BLaER1 (cell line): ENCODE measurements around the gene FALEC.

Experiments
- H3K27ac ChIP-seq: shearing (Covaris generic); formaldehyde crosslinking; 2 replicates; pipeline ENCODE4 v1.8.1; 2022
- H3K27me3 ChIP-seq: shearing (Covaris generic); formaldehyde crosslinking; 2 replicates; pipeline ENCODE4 v1.8.1; 2022
- H3K36me3 ChIP-seq: shearing (Covaris generic); formaldehyde crosslinking; 2 replicates; pipeline ENCODE4 v1.8.1; 2022
- H3K4me1 ChIP-seq: shearing (Covaris generic); formaldehyde crosslinking; 2 replicates; pipeline ENCODE4 v1.8.1; 2022
- H3K4me2 ChIP-seq: shearing (Covaris generic); formaldehyde crosslinking; 2 replicates; pipeline ENCODE4 v1.8.1; 2022
- H3K4me3 ChIP-seq: shearing (Covaris generic); formaldehyde crosslinking; 2 replicates; pipeline ENCODE4 v1.8.1; 2022
- H3K9ac ChIP-seq: shearing (Covaris generic); formaldehyde crosslinking; 2 replicates; pipeline ENCODE4 v1.8.1; 2022
- H3K9me3 ChIP-seq: shearing (Covaris generic); formaldehyde crosslinking; 2 replicates; pipeline ENCODE4 v1.8.1; 2022
- H4K20me1 ChIP-seq: shearing (Covaris generic); formaldehyde crosslinking; 2 replicates; pipeline ENCODE4 v1.8.1; 2022
- Cebpa-rat ChIP-seq: shearing (Covaris generic); IDR thresholded peaks from 2 replicates; pipeline ENCODE4 v1.8.1; 2022

Gene FALEC

GRCh38 chr1:150555971-150556865 lies 40.7 kb downstream of the FALEC start:
- H3K27me3 ChIP-seq: no peaks in the 10 kb centered on the region
- H3K36me3 ChIP-seq: no peaks in the 10 kb centered on the region
- no peak overlapping the region for H3K27ac ChIP-seq
- H3K4me2 ChIP-seq: no peak overlapping the region
- H3K4me3 ChIP-seq: no peak overlapping the region
- no peaks in the 10 kb centered on the region for H3K9me3 ChIP-seq
- H3K4me1 ChIP-seq: peaks cover 44% of the 10 kb centered on the region
- H4K20me1 ChIP-seq: peaks cover 15% of the 10 kb centered on the region
- no peak for TF ChIP-seq Cebpa-rat
- no peak overlapping the region for H3K9ac ChIP-seq

DNA sequence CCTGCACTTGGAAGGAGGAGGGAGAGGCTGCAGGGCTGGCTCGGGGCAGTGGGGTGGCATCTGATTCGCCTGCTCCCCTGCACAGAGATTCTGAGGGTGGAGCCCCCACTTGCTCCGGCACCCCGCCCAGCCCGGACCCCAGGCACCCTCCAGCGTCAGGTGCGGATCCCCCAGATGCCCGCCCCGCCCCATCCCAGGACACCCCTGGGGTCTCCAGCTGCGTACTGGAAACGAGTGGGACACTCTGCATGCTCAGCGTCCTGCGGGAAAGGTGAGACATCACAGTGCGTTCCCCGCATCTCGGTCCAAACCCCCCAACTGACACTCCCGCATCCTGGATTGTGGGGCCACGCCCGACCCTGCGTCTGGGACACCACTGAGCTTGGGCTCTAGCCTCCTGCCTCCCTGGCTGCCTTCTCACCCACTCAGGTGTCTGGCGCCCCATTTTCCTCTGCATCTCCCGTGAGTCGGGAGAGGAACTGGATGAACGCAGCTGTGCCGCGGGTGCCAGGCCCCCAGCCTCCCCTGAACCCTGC lies 41.6 kb downstream of the FALEC start:
- Histone ChIP-seq H3K36me3 (no peaks in the 10 kb centered on the region), H3K4me1 (peaks cover 44% of the 10 kb centered on the region), H3K9ac (no peak overlapping the region), H4K20me1 (peaks cover 15% of the 10 kb centered on the region), H3K27ac (no peak overlapping the region), H3K27me3 (no peaks in the 10 kb centered on the region), H3K9me3 (no peaks in the 10 kb centered on the region), H3K4me3 (no peak overlapping the region), H3K4me2 (no peak overlapping the region)
- no peak for TF ChIP-seq Cebpa-rat

GRCh38 chr1:150557813-150558212 lies 42.3 kb downstream of the FALEC start:
- TF ChIP-seq Cebpa-rat: no peak
- Histone ChIP-seq H3K9me3 (no peaks in the 10 kb centered on the region), H3K9ac (no peak overlapping the region), H3K27ac (peak overlapping the region; percentile 38; the same call in 1 of the 2 replicates), H3K27me3 (no peaks in the 10 kb centered on the region), H3K36me3 (no peaks in the 10 kb centered on the region), H3K4me3 (no peak overlapping the region), H4K20me1 (peaks cover 22% of the 10 kb centered on the region), H3K4me1 (peaks cover 44% of the 10 kb centered on the region), H3K4me2 (no peak overlapping the region)

GRCh38 chr1:150558303-150558704 lies 42.8 kb downstream of the FALEC start:
- H4K20me1 ChIP-seq: peaks cover 27% of the 10 kb centered on the region
- H3K27me3 ChIP-seq: no peaks in the 10 kb centered on the region
- H3K9ac ChIP-seq: no peak overlapping the region
- H3K9me3 ChIP-seq: no peaks in the 10 kb centered on the region
- no peak overlapping the region for H3K4me2 ChIP-seq
- H3K27ac ChIP-seq: peak overlapping the region; percentile 38; the same call in 1 of the 2 replicates
- H3K4me1 ChIP-seq: peaks cover 44% of the 10 kb centered on the region
- H3K36me3 ChIP-seq: no peaks in the 10 kb centered on the region
- TF ChIP-seq Cebpa-rat: no peak
- no peak overlapping the region for H3K4me3 ChIP-seq

GRCh38 chr1:150558761-150559655 lies 43.5 kb downstream of the FALEC start:
- H3K9me3 ChIP-seq: no peaks in the 10 kb centered on the region
- peaks cover 34% of the 10 kb centered on the region for H4K20me1 ChIP-seq
- H3K27me3 ChIP-seq: no peaks in the 10 kb centered on the region
- H3K27ac ChIP-seq: 0 out of 2 replicates have a peak overlapping the region, but pooled peaks have one; percentile 38
- TF ChIP-seq Cebpa-rat: no peak
- H3K36me3 ChIP-seq: no peaks in the 10 kb centered on the region
- no peak overlapping the region for H3K9ac ChIP-seq
- no peak overlapping the region for H3K4me2 ChIP-seq
- H3K4me1 ChIP-seq: peaks cover 49% of the 10 kb centered on the region
- no peak overlapping the region for H3K4me3 ChIP-seq

DNA sequence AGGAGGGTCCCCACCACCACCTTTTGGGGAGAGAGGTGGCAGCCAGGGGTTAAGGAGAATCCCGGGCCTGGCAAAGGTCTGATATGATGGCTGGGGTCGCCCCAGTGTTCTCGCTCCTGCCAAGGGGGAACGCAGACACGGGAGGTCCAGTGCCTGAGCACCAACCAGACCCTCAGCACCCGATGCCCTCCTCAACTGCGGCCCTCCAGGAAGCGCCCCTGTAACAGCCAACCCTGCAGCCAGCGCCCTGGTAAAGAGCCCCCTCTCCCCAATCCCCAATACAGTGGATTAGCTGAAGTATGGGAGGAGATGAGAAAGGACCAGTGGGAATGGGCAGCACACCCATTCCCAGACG lies 44.1 kb downstream of the FALEC start:
- no peaks in the 10 kb centered on the region for H3K36me3 ChIP-seq
- H4K20me1 ChIP-seq: peaks cover 39% of the 10 kb centered on the region
- no peaks in the 10 kb centered on the region for H3K27me3 ChIP-seq
- no peak overlapping the region for H3K4me3 ChIP-seq
- no peaks in the 10 kb centered on the region for H3K9me3 ChIP-seq
- H3K4me1 ChIP-seq: peaks cover 55% of the 10 kb centered on the region
- H3K4me2 ChIP-seq: no peak overlapping the region
- TF ChIP-seq Cebpa-rat: no peak
- H3K9ac ChIP-seq: no peak overlapping the region
- 0 out of 2 replicates have a peak overlapping the region, but pooled peaks have one; percentile 38 for H3K27ac ChIP-seq

GRCh38 chr1:150560011-150560438 lies 44.5 kb downstream of the FALEC start:
- H3K9ac ChIP-seq: no peak overlapping the region
- TF ChIP-seq Cebpa-rat: no peak
- no peaks in the 10 kb centered on the region for H3K9me3 ChIP-seq
- no peaks in the 10 kb centered on the region for H3K36me3 ChIP-seq
- H3K27ac ChIP-seq: no peak overlapping the region
- peak overlapping the region; percentile 100 for H3K4me2 ChIP-seq
- H3K4me3 ChIP-seq: no peak overlapping the region
- peaks cover 39% of the 10 kb centered on the region for H4K20me1 ChIP-seq
- peaks cover 59% of the 10 kb centered on the region for H3K4me1 ChIP-seq
- no peaks in the 10 kb centered on the region for H3K27me3 ChIP-seq

DNA sequence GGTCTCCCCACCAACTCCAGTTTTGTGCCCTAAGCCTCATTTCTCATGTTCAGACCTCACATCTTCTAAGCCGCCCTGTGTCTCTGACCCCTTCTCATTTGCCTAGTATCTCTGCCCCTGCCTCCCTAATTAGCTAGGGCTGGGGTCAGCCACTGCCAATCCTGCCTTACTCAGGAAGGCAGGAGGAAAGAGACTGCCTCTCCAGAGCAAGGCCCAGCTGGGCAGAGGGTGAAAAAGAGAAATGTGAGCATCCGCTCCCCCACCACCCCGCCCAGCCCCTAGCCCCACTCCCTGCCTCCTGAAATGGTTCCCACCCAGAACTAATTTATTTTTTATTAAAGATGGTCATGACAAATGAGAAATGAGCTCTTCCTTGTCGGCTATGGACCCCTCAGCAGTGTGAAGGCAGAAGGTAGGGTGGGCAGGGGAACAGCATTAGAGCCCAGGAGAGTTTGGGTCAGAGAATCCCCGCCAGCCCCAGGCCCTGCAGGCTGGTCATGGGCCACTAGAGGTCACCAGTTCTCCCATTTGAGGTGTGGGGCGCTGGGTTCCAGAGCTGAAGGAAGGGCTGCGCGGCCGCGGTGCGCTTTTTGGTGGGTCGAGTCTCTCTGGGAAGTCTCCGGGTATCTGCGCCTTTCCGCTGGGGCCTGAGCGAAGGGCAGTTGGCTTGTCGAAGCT lies 45.2 kb downstream of the FALEC start:
- peaks cover 66% of the 10 kb centered on the region for H3K4me1 ChIP-seq

GRCh38 chr1:150561254-150561973 lies 45.9 kb downstream of the FALEC start:
- Histone ChIP-seq H3K4me1 (peaks cover 73% of the 10 kb centered on the region), H3K36me3 (no peaks in the 10 kb centered on the region), H3K4me3 (peak overlapping the region; percentile 70), H3K27me3 (no peaks in the 10 kb centered on the region), H3K9ac (peak overlapping the region; percentile 86), H3K27ac (peak overlapping the region; percentile 89), H3K9me3 (no peaks in the 10 kb centered on the region), H4K20me1 (peaks cover 40% of the 10 kb centered on the region), H3K4me2 (peak overlapping the region; percentile 100)
- no peak for TF ChIP-seq Cebpa-rat

More for the DNA sequence above, 45.2 kb downstream of the FALEC start:
- Histone ChIP-seq H3K9me3 (no peaks in the 10 kb centered on the region), H4K20me1 (peaks cover 39% of the 10 kb centered on the region), H3K27ac (peak overlapping the region; percentile 89), H3K36me3 (no peaks in the 10 kb centered on the region), H3K9ac (peak overlapping the region; percentile 86), H3K4me3 (peak overlapping the region; percentile 70), H3K27me3 (no peaks in the 10 kb centered on the region), H3K4me2 (peak overlapping the region; percentile 100)
- TF ChIP-seq Cebpa-rat: no peak
